OCI-LY3 (cell line): ENCODE results near the gene KRT33A.

Experiments
- H2AFZ ChIP-seq: fragments of 200-600, 300-600 bp; shearing (Covaris generic); 2 replicates; pipeline ENCODE4 v1.6.0; 2014; ENCODE audit warnings: antibody characterized with exemption, low read depth, low read length
- H3K27ac ChIP-seq: fragments of 200-600, 300-600 bp; sonication (generic); 2 replicates; pipeline ENCODE4 v1.5.1; 2014; ENCODE audit warnings: mild to moderate bottlenecking, low read length, moderate library complexity, mixed read lengths
- H3K27me3 ChIP-seq: fragments of 200-600, 300-600 bp; sonication (generic); 2 replicates; pipeline ENCODE4 v1.6.1; 2014; ENCODE audit warnings: low read depth, low read length, mixed read lengths
- H3K36me3 ChIP-seq: fragments of 200-600, 300-600 bp; sonication (generic); replicated peaks from 2 replicates; pipeline ENCODE3; 2014; ENCODE audit warnings: low read depth, low read length, mixed read lengths
- H3K4me1 ChIP-seq: fragments of 300-600, 200-600 bp; sonication (generic); 2 replicates; pipeline ENCODE4 v1.6.1; 2014; ENCODE audit warnings: low read length, mixed read lengths
- H3K4me2 ChIP-seq: fragments of 200-600, 300-600 bp; sonication (generic); 2 replicates; pipeline ENCODE4 v1.6.1; 2014; ENCODE audit warnings: low read length, mixed read lengths
- H3K4me3 ChIP-seq: fragments of 300-600, 200-600 bp; sonication (generic); 2 replicates; pipeline ENCODE4 v1.5.1; 2014; ENCODE audit warnings: antibody characterized with exemption, mild to moderate bottlenecking, low read length, moderate library complexity
- H3K79me2 ChIP-seq: fragments of 300-600, 200-600 bp; shearing (Covaris generic); 2 replicates; pipeline ENCODE4 v1.6.1; 2014; ENCODE audit warnings: mild to moderate bottlenecking, low read length, mixed read lengths
- H3K9ac ChIP-seq: fragments of 300-600, 200-600 bp; shearing (Covaris generic); 2 replicates; pipeline ENCODE4 v1.6.0; 2014; ENCODE audit warnings: mild to moderate bottlenecking, low read length, moderate library complexity
- H3K9me3 ChIP-seq: fragments of 200-600, 300-600 bp; shearing (Covaris generic); 2 replicates; pipeline ENCODE4 v1.6.1; 2014; ENCODE audit warnings: low read length, mixed read lengths; ENCODE audit not compliant: insufficient read depth
- H4K20me1 ChIP-seq: fragments of 200-600, 300-600 bp; sonication (generic); 2 replicates; pipeline ENCODE4 v1.6.1; 2016; ENCODE audit warnings: low read length, mixed read lengths; ENCODE audit not compliant: insufficient read depth
- CTCF ChIP-seq: fragments of 200-600, 300-600 bp; sonication (generic); IDR thresholded peaks from 2 replicates; pipeline ENCODE4 v1.5.1; 2014; ENCODE audit warnings: antibody characterized with exemption, low read length, low read depth
- EZH2phosphoT487 ChIP-seq: fragments of 200-600 bp; shearing (Covaris generic); IDR thresholded peaks from 2 replicates; pipeline ENCODE4 v1.6.1; 2018; ENCODE audit warnings: antibody characterized with exemption, mixed run types, low read depth

KRT33A gene

GRCh38 chr17:41298458-41299135, 52.0 kb downstream of the KRT33A start:
- H4K20me1 ChIP-seq, result no peaks in the 10 kb centered on the region
- no peak overlapping the region for H2AFZ ChIP-seq
- H3K9me3 ChIP-seq, result no peaks in the 10 kb centered on the region
- H3K36me3 ChIP-seq, result no peaks in the 10 kb centered on the region
- TF ChIP-seq EZH2phosphoT487 (no peak), CTCF (no peak)
- no peak overlapping the region for H3K9ac ChIP-seq
- H3K79me2 ChIP-seq, result no peaks in the 10 kb centered on the region
- H3K4me3 ChIP-seq, result no peak overlapping the region
- H3K4me2 ChIP-seq, result no peak overlapping the region
- peaks cover 18% of the 10 kb centered on the region for H3K27me3 ChIP-seq
- H3K27ac ChIP-seq, result no peak overlapping the region
- no peaks in the 10 kb centered on the region for H3K4me1 ChIP-seq

- H3K9me3 ChIP-seq, result no peaks in the 10 kb centered on the region
- no peaks in the 10 kb centered on the region for H4K20me1 ChIP-seq
- H2AFZ ChIP-seq, result no peak overlapping the region
- H3K4me2 ChIP-seq, result no peak overlapping the region
- no peaks in the 10 kb centered on the region for H3K4me1 ChIP-seq
- no peak overlapping the region for H3K4me3 ChIP-seq
- no peak overlapping the region for H3K27ac ChIP-seq
- no peak for TF ChIP-seq EZH2phosphoT487
- TF ChIP-seq CTCF, result no peak
- H3K36me3 ChIP-seq, result no peaks in the 10 kb centered on the region
- H3K27me3 ChIP-seq, result peaks cover 19% of the 10 kb centered on the region
- H3K79me2 ChIP-seq, result no peaks in the 10 kb centered on the region
- H3K9ac ChIP-seq, result no peak overlapping the region
Observed at GRCh38 chr17:41296846-41297245, 53.8 kb downstream of the KRT33A start.
